VCaP (cell line): ENCODE results near the gene TIAL1.
A peak's percentile ranks its signal among the peaks of the same experiment; 100 is the strongest.

ENCODE experiments used
- H3K27ac ChIP-seq: fragments of 450-650 bp; 2 replicates; pipeline ENCODE4 v1.5.1; 2017
- TF ChIP-seq, protein P1 (sequence below): fragments of 450-650 bp; conservative IDR thresholded peaks from 2 replicates; pipeline ENCODE4 v1.5.1; 2017; ENCODE audit warnings: mild to moderate bottlenecking, moderate library complexity

The TIAL1 gene

DNA sequence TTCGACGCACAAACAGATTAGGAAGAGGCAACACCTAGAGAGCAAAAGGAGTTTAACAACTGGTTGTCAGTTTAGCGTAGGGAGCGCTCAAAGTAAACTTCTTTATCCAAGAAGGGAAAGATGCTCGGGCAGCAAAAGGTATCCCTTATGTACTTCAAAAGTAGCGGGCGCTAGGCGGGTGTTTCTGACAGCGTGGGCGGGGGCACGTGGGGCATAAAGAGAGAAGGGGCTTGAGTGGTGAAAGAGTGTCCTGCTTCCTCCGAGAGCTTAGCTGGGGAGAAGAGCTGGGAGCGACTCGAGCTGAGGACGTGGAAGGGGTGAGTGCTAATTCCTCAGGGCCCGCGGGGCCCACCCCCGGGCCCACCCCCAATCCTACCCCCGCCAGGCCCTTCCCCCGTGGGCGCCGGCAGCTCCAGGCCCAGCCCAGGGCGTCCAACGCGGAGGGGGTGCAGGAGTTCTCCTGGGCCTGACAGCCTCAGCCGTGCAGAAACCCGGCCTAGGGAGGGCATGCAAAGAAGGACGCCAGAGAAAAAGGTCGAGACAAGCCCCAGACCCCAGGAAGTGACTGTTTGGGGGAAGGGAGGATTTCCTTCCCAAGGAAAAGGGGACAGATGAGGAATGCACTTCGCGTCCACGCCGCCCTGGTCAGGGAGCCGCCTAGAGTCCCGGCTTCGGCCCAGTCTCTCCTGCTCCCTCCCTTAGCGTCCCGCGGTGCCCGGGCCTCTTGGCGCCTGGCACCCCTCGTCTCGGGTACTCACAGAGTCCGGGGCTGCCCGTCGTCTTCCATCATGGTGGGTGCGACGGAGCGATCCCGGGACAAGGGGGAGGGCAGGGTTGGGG is 868 bp downstream of the TIAL1 start:
- H3K27ac ChIP-seq, result peak overlapping the region; percentile 90
- TF ChIP-seq, protein P1, sequence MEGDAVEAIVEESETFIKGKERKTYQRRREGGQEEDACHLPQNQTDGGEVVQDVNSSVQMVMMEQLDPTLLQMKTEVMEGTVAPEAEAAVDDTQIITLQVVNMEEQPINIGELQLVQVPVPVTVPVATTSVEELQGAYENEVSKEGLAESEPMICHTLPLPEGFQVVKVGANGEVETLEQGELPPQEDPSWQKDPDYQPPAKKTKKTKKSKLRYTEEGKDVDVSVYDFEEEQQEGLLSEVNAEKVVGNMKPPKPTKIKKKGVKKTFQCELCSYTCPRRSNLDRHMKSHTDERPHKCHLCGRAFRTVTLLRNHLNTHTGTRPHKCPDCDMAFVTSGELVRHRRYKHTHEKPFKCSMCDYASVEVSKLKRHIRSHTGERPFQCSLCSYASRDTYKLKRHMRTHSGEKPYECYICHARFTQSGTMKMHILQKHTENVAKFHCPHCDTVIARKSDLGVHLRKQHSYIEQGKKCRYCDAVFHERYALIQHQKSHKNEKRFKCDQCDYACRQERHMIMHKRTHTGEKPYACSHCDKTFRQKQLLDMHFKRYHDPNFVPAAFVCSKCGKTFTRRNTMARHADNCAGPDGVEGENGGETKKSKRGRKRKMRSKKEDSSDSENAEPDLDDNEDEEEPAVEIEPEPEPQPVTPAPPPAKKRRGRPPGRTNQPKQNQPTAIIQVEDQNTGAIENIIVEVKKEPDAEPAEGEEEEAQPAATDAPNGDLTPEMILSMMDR, result no peak

DNA sequence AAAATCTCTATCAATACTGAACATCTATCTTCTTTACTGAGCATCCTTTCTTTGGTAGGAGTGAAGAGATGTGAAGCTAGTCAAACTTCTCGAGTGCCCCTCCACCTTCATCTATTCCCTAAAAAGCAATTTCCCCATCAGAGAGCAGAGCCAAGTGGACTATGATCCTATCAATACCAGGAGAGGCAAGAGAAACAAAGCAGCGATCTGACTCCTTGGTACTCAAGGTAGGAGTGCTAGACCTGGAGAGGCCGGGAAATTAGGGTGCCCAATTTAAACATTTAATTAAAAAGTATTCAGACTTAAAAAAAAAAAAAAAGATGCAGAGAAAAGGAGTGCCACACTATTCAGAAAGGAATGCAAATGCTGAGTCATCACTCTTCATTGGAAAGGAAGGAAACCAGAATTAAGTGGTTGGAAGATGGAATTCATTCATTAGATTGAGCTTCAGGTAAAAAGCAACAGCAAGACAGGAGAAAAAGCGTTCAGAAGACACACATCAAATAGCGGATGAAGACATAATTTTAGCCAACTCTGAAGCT is 1.6 kb downstream of the TIAL1 start:
- TF ChIP-seq, protein P1, result no peak
- H3K27ac ChIP-seq, result peak overlapping the region; percentile 90

DNA sequence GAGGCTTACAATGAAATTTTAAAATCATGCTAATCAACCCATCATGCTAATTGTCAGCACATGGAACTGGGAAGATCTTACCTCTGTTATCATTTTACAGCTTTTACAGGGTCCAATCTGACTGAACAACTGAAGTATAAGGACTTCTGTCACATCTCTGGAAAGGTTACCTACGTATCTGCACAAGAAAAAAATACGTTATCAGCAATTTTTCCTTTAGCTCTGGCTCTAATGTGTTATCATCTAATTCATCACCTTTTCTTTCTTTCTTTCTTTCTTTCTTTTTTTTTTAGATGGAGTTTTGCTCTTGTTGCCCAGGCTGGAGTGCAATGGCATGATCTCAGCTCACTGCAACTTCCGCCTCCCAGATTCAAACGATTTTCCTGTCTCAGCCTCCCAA is 8.7 kb downstream of the TIAL1 start:
- TF ChIP-seq, protein P1, result no peak
- H3K27ac ChIP-seq, result no peak overlapping the region

DNA sequence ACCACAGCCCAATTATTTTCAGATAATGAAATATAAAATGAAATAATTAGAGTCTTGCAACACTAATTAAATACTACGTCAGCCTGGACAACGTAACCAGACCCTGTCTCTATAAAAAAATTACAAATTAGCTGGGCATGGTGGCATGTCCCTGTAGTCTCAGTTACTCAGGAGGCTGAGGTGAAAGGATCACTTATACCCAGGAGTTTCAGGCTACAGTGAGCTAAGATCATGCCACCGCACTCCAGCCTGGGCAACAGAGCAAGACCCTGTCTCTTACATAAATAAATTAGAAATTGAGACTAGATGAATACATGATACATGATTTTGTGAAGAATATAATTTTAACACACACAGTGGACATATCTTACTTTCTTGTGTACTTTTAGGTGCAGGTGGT is 18.4 kb downstream of the TIAL1 start:
- TF ChIP-seq, protein P1, result no peak
- H3K27ac ChIP-seq, result no peak overlapping the region

DNA sequence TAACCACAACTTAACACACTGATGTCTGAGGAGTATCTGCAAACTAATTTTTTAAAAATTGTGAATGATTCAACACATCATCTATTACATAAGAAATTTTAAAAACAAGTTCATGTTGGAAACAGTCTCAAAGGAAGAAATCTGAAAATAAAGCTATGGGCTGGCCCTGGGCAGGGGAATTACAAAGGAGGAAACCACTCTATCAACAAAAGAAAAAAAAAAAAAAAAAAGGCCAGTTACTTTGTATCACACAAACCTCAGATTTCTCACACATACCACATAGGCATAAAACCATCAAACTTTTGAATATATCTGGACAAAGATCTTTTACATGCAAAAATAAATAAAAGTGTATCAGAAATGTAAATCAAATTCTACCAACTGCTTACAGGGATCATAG is 20.8 kb downstream of the TIAL1 start:
- TF ChIP-seq, protein P1, result no peak
- peak overlapping the region; percentile 10; the same call in 1 of the 2 replicates for H3K27ac ChIP-seq

DNA sequence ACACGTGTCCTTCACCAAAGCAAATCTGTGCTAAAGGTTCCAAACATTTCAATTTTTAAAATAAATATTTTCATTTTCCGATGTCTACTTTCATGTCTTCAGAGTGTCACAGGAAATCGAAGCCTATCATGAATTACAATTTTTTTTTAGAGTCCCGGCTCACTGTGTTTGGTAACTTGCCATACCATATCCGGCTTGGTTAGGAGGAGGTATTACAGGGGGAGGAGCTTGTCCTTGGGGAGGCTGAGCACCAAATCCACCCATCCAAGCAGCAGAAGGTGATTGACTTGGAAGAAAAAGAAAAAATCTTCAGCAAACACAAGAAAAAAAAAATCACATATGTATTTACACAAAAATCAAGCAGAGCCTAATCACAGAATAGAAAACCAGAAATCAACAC is 21.3 kb downstream of the TIAL1 start:
- TF ChIP-seq, protein P1, result no peak
- peak overlapping the region; percentile 10; the same call in 1 of the 2 replicates for H3K27ac ChIP-seq

DNA sequence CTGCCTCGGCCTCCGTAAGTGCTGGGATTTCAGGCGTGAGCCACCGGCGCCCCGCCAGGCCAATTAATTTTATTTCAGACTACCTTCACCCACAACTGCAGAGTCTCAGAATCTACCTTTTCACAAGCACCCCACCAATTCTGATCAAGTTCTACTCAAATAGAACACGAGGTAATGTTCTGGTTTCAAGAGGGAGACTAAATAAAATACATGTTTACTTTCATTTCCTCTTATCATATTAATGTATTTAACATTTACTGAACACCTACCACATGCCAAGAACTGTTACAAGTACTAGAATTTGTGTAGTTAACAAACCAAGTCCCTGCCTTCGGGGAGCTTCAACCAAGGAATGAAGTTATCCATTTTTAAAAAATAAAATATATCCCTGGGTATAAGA is 28.8 kb downstream of the TIAL1 start:
- no peak overlapping the region for H3K27ac ChIP-seq
- TF ChIP-seq, protein P1, result no peak
